ENCODE results near the gene PEPD.

PEPD gene

DNA sequence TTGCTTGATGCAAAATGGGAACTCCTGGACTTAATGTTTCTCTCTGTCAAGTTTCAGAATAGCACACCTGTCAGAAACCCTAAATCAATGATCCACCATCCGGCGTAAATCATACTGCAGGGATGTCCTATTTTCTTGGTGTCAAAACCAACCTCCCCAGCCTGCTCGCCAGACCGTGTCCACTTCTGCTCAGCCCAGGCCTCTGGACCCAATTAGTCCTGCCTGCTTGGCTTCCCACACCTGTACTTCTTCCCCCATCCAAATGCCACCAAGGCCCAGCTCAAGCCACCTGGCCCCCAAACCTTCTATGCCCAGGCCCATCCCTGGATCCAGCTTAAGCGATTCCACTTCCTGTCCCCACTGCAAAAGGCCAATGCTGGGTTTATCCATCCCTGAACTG, 25.1 kb upstream of the PEPD start:
- FAIRE-seq (no peak), DNase-seq (ENCODE audit: low spot score) (no peak)

DNA sequence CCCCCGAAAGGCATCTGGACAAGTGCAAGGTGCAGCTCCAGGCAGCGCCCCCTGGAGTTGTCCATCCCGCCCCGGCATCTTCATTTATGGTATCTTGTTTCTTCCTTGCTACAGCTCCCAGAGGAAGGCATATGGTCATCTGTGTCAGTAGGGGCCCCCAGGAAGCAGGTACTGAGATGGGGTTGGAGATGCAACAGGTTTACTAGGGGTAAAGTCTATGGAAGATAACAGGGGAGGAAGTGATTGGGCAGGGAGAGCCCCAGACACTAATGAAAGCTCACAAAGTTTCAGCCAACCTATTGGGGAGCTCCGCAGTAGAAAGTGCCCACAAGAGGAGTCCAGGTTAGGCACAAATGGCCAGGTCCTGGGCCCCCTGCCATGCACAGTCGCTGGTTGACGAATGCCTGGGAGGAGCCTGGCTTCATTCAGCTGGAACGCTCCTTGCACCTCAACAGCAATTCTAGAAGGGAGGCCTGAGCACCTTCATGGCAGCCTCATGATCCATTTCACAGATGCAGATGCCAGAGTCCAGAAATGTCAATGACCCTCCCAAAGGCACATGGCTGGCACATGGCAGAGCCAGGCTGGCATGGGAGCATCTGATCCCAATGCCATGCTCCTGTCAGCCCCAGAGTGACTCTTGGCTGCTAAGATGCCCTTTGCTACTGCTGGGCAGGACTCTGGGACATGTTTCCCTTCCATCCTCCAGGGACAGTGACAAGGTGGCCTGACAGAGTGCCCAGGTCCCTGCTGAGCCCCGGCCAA, 23.8 kb upstream of the PEPD start:
- DNase-seq (ENCODE audit: low spot score) (no peak), FAIRE-seq (no peak)

DNA sequence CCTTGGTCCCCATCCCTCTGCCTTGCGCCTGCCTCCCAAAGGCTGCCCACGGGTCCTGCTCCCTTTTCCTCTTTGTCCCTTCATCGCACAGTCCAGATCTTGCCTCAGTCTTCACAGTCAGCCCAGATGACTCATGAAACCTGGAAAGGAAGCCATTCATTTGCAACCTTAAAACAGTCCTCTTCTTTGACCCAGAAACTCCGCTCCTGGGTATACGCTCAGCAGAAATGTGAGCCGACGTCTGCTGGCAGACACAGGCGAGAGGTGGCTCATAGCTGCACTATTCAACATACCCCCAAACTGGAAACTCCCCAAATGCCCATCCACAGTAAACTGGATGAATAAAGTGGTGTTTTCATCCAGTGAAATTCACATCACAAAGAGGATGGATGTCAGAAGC, 13.6 kb upstream of the PEPD start:
- no peak for FAIRE-seq

DNA sequence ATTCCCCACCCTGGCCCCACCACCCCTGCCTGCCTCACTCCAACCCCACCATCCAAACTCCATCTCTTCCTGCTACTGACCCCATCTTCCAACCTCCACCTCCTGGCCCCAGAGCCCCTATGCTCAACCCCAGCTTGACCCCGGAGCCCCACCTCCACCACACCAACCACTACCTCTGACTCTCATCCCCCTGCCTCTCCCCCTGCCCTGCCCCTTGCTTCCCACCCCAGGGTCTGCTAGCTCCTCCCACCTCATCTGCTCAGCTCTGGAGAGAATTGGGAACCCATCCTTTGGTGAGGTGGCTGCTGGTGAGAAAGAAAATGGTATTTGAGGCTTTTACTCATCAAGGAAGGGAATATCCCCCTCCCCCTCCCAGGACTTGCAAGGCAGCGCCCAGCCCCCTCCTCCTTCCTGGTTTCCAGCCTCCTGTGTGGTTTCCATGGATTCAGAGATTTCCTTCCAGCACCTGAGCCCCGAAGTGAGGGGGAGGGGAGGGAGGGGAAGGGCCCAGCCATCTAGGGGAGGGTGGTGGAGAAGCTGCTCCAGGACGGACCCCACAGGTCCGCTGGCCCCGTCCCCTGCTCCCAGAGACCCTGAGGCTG, 11.4 kb upstream of the PEPD start:
- no peak for FAIRE-seq

More for the DNA sequence above, 13.6 kb upstream of the PEPD start:
- peak; percentile 38 for DNase-seq (ENCODE audit: low spot score)

DNA sequence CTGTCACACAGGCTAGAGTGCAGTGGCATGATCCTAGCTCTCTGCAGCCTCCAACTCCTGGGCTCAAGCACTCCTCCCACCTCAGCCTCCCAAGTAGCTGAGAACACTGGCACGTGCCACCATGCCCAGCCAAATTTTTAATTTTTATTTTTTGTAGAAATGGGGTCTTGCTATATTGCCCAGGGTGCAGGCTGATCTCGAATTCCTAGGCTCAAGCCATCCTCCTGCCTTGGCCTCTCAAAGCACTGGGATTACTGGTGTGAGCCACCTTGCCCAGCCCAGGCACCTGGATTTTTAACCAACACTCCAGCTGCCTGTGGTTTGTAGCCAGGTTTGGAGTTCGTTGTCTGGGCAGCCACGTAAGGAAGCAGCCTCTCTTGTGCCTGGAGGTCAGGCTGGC, 9.3 kb upstream of the PEPD start:
- FAIRE-seq = no peak
- DNase-seq (ENCODE audit: low spot score) = no peak

More for the DNA sequence above, 11.4 kb upstream of the PEPD start:
- no peak for DNase-seq (ENCODE audit: low spot score)

DNA sequence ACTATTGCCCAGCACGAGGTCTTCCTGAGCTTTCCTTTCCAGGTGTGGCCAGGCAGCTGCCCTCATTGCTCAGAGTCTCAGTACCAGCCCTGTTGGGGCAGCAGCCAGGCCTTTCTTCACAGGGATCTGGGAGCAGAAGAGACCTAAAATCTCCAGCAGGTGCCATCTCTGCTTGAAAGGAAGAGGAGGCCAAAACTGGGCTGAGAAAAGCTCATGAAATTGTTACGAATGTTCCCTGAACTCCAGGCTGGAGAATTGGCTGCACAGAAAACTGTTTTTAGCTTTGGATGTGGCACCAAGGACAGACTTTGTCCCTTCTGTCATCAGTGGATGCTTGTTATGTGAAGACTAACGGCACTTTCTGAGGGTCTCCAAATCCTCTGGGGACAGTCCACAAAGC, 8.7 kb upstream of the PEPD start:
- FAIRE-seq (no peak), DNase-seq (ENCODE audit: low spot score) (no peak)

DNA sequence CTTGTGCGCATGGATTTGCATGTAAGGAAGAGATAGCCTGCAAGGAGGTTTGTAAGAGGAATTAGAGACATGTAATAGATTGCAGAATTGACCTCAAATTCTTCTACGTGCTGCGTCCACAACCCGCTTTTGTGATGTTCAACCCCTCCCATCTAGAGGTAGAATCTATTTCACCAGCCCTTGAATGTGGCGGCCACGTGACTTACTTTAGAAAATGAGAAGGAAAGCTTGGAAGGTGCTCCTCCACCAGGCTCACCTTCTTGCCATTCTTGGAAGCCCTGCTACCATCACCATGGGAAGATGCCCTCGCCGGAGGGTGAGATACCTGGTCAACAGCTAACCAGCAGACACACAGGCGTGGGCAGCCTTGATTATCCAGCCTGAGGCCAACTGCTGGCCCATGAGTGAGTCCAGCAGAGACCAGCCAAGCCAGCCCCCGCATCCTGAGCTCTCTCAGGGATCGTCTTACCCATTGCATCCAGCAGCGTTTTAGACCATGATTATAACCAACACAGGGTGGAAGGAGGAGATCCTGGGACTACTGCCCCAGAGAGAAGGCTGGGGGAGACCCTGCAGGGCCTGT, 7.6 kb upstream of the PEPD start:
- no peak for FAIRE-seq
- no peak for DNase-seq (ENCODE audit: low spot score)

DNA sequence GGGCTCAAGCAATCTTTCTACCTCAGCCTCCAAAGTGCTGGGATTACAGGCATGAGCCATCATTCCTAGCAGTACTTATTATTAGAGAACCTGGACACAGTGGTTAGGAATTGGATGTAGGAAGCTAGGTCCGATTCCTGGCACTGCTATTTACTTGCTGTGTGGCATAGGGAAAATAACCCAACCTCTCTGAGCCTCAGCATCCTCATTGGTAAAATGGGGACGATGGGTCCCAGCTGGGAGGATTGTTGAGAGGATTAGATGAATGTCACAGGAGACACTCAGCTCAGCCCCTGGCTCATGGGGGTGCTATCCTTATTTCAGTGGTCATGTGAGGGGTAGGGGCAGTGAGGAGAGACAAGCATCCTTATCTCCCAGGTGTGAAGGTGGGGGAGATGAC, 6.8 kb upstream of the PEPD start:
- no peak for FAIRE-seq
- DNase-seq (ENCODE audit: low spot score) = no peak

DNA sequence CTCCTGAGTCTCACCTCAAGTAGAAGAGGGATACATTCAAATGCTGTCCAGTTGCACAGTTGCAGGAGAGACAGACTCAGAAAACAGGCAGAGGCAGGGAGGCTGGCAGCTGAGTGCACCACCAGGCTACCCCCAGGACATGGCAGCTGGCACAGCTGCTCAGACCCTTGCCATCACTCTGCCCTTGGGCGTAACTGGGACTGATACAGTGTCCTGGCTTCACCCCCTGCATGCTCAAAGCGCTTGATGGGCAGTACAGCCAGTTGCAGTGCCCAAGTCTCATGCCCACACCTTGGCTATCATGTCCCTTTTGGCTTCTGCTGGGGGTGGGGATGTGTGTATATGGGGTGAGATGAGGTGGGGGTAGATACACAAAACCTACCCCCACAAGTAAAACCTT, 5.5 kb upstream of the PEPD start:
- FAIRE-seq (no peak), DNase-seq (ENCODE audit: low spot score) (no peak)

DNA sequence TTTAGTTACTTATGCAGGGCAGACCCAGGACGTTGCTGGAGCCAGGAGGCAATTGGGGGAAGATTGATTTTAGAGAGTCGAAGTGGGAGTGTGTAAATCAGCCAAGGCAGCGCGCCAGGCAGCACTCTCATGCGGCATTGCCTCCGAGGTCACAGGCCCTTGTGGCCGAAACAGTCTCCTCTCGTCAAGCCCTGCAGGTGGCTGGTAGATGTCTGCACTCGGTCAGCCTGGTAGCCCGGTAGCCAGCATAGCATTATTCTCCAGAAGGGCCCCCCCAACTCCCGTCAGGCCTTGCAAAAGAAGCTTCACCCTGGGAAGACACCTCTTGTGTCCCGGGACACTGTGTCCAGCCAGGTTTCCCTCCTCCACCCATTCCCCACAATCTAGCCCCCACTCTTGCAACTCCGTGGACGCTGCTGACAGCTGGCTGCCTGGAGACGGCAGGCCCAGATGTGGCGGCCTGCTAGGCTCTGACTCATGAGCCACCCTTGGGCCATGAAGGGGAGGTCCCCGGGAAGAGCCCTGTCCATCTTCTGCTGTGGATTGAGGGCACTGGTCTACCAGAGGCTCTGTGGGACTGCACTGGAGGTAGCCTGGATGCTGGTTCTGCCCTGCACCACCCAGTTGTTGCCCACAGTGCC, 2.6 kb upstream of the PEPD start:
- no peak for DNase-seq (ENCODE audit: low spot score)
- FAIRE-seq = no peak

DNA sequence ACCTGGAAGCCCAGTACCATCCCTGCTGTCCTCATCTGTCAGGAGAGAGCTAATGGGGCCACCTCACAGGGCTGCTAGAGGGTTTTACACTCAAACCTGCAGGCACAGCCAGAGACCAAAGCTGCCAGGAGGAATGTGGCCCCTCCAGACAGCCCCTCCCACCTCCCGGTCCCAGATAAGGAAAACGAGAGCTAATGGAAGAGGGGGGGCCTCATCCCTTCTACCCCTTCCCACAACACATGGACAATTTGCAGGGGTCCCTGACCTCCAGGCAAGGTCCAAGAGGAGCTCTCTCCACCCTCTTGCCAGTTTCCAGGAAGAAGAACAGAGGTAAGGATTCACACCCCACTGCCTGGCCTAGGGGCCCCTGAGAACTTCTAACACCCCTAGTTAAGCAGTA, 1.6 kb upstream of the PEPD start:
- FAIRE-seq (no peak), DNase-seq (ENCODE audit: low spot score) (no peak)

DNA sequence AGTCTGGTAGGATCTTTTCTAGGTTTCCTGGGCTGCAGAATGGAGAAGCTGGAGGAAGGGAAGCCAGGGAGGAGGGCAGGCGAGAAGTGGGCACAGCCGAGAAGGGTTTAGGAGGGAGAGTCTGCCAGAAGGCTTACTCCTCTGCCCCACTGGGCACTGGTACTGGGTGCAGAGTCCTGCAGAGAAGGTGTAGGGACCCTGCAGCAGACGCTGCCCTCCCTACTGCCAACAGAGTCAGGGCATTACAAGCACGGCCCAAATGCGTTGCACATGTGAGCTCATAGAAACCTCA, 726 bp upstream of the PEPD start:
- FAIRE-seq (no peak), DNase-seq (ENCODE audit: low spot score) (no peak)

DNA sequence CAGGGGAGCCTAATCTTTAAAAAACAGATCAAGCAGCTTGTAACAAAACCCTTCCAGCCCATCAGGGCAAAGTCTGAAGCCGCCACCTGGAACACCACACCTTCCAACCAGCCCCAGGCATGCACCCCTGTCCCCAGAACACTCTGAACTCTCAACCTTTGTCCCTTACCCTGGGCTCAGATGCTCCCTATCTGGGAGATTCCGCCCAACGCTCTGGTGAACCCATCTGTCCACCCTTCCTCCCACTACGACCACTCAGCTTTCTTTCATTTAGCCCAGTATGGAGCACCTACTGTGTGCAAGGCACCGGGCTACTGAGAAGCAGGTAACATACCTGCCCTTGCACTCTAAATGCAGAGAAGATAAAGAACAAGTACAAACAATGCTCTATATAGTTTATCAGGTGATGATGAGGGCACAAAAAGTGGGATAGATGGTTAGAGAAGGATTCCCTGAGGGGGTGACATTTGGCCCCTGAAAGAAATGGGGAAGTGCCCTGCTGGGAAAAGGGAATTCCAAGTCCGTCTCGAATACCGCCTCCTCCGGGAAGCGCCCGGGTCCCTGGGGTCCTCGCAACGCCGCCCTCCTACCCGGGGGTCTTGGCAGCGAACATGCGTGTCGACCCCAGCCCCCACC, 629 bp downstream of the PEPD start:
- FAIRE-seq (no peak), DNase-seq (ENCODE audit: low spot score) (no peak)

DNA sequence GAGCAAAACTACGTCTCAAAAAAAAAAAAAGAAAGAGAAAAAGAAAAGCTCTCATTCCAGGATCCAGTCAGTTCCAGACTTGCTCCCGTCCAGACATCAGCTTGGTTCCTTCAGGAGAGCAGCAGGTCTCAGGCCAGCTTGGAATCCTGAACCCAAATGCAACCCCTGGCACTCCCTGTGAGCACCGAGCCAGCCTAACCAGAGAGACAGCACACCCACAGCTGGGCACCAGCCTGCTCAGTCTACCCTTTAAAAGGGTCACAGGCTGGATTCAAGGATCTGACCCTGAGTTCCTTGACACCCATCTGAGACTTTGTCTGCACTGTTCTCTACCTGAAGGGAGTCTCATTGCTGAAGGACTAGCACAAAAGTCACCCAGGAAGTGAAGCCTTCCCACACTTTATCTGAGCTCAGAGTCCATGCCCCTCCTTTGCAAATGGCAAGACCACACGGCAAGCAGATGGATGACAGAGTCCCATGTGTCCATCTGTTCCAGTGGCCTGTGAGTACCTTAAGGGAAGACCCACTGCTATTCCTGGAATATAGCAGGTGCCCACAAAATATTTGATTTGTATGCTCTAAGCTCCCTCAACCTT, 1.4 kb downstream of the PEPD start:
- FAIRE-seq (no peak), DNase-seq (ENCODE audit: low spot score) (no peak)

DNA sequence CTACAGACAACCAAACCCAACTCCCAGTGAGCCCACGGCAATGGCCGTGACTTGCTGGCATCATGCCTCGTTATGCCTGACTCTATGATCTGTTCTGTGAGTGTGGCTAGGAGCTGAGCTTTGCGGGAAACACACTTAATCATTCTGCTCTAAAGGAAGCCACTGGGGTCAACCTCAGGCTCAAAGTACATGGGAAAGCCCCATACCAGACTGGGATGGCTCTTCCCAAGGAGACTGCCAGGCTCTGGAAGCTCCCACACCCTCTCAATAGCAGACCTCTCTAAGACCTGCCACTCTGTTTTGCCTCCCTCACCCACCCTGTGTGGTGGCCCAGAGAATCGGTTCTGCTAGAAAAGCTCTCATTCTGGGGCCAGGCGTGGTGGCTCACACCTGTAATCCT, 2.2 kb downstream of the PEPD start:
- no peak for FAIRE-seq
- DNase-seq (ENCODE audit: low spot score) = no peak

DNA sequence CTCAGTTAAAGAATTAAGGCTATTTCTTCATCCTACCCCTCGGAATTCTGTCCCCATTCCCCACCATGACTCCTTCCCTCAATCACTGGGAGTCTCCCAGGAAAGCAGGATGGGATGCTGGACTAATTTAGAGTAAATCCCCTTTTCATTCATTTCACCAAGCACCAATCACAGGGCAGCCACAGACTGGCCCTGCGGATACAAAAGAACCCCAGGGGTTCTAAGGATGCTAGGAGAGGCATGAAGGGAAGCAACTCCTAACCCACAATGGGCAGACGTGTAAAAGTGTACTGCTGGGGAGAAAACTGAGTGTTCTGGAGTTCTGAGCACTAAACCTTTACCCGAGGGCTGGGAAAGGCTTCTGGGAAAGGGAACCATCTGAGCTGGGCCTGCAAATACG, 3.0 kb downstream of the PEPD start:
- no peak for DNase-seq (ENCODE audit: low spot score)
- no peak for FAIRE-seq

DNA sequence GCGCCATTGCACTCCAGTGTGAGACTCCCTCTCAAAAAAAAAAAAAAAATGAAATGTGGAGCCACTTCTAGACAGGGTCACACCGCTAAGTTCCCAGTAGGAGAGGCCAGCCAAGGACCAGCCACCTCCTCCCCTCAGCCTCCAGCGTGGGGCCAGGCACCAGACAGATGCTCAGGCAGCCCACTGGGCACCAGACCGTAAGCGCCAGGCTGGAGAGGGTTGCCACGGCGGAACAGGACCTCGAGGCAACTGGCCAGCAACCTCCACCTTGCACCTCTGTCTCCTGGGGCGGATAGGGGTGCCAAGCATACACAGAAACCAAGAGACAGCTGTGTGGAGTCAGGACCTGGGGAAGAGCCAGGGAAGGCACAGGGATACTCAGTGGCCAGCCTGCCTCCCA, 3.7 kb downstream of the PEPD start:
- no peak for FAIRE-seq
- DNase-seq (ENCODE audit: low spot score) = no peak

DNA sequence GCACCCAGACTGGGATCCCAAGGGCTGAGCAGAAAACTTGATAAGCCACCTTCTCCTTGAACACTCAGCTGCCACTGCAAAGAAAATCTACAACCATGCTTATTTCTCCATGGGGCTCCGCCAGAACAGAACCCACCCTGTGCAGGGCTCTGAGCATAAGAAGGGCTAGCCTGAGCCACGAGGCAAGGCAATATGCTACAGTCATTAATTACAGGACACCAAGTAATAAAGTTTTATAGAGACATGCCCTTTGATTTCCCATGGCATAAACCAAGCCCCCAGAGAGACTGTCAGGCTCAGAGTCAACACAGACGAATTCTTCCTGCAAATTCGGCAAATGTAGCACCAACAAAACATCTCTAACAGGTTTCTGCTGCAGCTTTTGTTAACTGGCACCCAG, 5.7 kb downstream of the PEPD start:
- no peak for DNase-seq (ENCODE audit: low spot score)
- FAIRE-seq = no peak

DNA sequence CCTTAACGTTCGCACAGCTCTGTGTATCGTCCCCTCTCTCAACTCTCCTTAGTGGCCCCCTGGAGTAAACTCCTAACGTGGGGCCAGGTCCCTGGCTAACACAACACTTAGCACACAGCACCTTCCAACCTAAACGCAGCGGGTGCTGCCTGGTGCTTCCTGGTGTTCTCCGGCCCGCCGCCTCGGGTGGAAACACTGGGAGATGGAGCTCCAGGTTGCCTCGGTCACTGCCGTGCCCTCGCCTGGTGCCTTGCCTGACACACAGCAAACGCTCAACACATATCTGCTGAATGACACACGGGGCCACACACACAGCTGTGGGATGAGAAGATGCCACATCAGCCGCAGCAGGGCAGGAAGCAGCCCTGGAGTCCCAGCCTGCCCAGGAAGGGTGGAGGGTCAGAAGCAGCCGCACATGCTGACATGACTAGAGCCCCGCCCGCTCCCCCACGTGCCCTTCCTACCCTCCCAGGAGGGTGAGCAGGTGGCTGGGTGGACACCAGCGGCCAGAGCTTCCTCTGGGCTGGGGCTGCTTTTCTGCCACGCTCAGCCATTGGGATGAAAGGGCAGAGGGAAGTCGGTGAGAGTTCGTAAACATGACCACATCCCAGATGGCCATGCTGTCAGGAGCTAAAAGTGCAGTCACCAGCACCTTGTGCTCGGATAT, 6.6 kb downstream of the PEPD start:
- FAIRE-seq (peak; percentile 27), DNase-seq (ENCODE audit: low spot score) (peak; percentile 66)

DNA sequence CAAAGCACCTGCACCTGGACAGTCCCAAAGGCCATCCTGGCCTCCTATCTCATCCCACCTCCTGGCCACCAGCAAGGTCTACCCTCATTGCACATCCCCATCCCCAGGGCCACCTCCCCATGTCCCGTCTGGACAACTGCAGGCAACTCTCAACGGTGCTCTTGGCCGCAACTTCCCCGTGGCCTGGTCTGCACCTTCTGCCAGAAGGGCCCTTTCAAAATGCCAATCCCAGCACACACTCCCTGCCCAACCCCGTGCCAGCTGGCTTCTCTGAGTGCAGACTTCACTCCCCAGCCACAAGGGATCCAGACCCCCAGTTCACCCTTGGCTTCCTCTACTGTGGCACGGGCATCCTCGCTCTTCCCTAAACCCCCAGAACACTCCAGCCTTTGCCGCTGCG, 8.2 kb downstream of the PEPD start:
- FAIRE-seq (no peak), DNase-seq (ENCODE audit: low spot score) (no peak)

DNA sequence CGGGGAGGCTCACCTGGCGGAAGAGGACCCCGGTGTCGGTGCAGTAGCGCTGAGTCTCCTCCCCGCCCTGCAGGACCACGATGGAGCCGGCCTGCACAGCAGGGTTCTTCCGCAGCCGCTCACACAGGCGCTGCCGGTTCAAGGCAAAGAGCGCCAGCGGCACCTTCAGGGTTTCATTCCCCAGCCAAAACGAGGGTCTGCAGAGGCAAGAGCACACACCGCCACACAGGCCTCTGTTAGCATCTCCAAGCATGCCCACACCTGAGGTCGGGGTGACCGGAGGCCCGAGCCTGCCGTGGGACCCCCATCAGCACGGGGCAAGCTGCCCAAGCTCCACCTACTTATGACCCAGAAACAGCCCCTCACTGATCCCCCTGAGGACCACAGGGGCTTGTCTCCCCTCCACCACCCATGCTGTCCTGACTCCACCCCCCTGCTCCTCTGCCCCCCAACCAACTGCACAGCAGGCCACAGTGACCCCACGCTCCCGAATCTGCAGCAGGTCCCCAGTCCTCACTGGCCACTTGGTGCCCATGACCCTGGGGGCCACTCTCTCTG, 8.9 kb downstream of the PEPD start:
- FAIRE-seq (no peak), DNase-seq (ENCODE audit: low spot score) (no peak)
